GM23338 (cell line): Measurements from ENCODE around the gene KIAA1671. TPM values are rescaled to one million over a fixed set of nuclear protein-coding genes. Genes with fewer than 3 reads are reported as not detected.

Experiments used
- ATAC-seq: fragments of 200-7000 bp; cut with Tn5 transposase; 3 replicates; pipeline ENCODE4 v1.9.1; 2020
- DNase-seq: peaks from one replicate; pipeline ENCODE4 v3.0.0-alpha.2; 2015; ENCODE audit warnings: low spot score
- H2AFZ ChIP-seq: fragments of 200-600 bp; sonication (generic); 2 replicates; pipeline ENCODE4 v1.8.0; 2016; ENCODE audit warnings: antibody characterized with exemption, mild to moderate bottlenecking, moderate library complexity
- H3F3A ChIP-seq: fragments of 200-600 bp; sonication (generic); replicated peaks from 2 replicates; pipeline ENCODE4 v1.8.0; 2017; ENCODE audit warnings: antibody characterized with exemption, mixed run types, low read depth
- H3K27ac ChIP-seq: fragments of 200-600 bp; sonication (generic); 2 replicates; pipeline ENCODE4 v1.6.1; 2016; ENCODE audit warnings: low read depth
- H3K27me3 ChIP-seq: fragments of 200-600 bp; sonication (generic); 2 replicates; pipeline ENCODE4 v1.8.0; 2016; ENCODE audit warnings: mild to moderate bottlenecking, mixed run types, moderate library complexity; ENCODE audit not compliant: insufficient read depth
- H3K36me3 ChIP-seq: fragments of 200-600 bp; sonication (generic); 2 replicates; pipeline ENCODE4 v1.8.0; 2016; ENCODE audit warnings: mild to moderate bottlenecking; ENCODE audit not compliant: insufficient read depth
- H3K4me1 ChIP-seq: fragments of 200-600 bp; sonication (generic); 2 replicates; pipeline ENCODE4 v1.8.0; 2016; ENCODE audit warnings: mild to moderate bottlenecking, moderate library complexity; ENCODE audit not compliant: insufficient read depth
- H3K4me2 ChIP-seq: fragments of 200-600 bp; sonication (generic); 2 replicates; pipeline ENCODE4 v1.7.1; 2017; ENCODE audit warnings: mixed run types
- H3K4me3 ChIP-seq: fragments of 200-600 bp; sonication (generic); 2 replicates; pipeline ENCODE4 v1.6.1; 2016; ENCODE audit warnings: mixed run types
- H3K79me2 ChIP-seq: fragments of 200-600 bp; sonication (generic); replicated peaks from 2 replicates; pipeline ENCODE4 v1.8.0; 2017; ENCODE audit warnings: mild to moderate bottlenecking; ENCODE audit not compliant: insufficient read depth
- H3K9me2 ChIP-seq: fragments of 200-600 bp; sonication (generic); 2 replicates; pipeline ENCODE4 v1.8.0; 2017; ENCODE audit not compliant: insufficient read depth
- H4K20me1 ChIP-seq: fragments of 200-600 bp; sonication (generic); replicated peaks from 2 replicates; pipeline ENCODE4 v1.8.0; 2017; ENCODE audit warnings: mild to moderate bottlenecking; ENCODE audit not compliant: insufficient read depth
- H3K27ac Mint-ChIP-seq: 2 replicates; pipeline ENCODE4 v1.8.0; 2020; ENCODE audit warnings: inconsistent platforms, mild to moderate bottlenecking, moderate library complexity, mixed read lengths
- H3K27me3 Mint-ChIP-seq: 3 replicates; pipeline ENCODE4 v1.8.0; 2022; ENCODE audit warnings: low read depth, mild to moderate bottlenecking, moderate library complexity, mixed read lengths, inconsistent platforms; ENCODE audit not compliant: insufficient read depth, poor library complexity
- H3K36me3 Mint-ChIP-seq: 3 replicates; pipeline ENCODE4 v1.8.0; 2021; ENCODE audit warnings: low read depth, mild to moderate bottlenecking, inconsistent platforms, moderate library complexity, mixed read lengths
- H3K4me1 Mint-ChIP-seq: 3 replicates; pipeline ENCODE4 v1.8.0; 2020; ENCODE audit warnings: mild to moderate bottlenecking, inconsistent platforms, mixed read lengths
- H3K4me3 Mint-ChIP-seq: 3 replicates; pipeline ENCODE4 v1.8.0; 2021; ENCODE audit warnings: moderate library complexity, mild to moderate bottlenecking, inconsistent platforms, mixed read lengths
- H3K9me3 Mint-ChIP-seq: 3 replicates; pipeline ENCODE4 v1.8.0; 2020; ENCODE audit warnings: moderate library complexity, mild to moderate bottlenecking, inconsistent platforms, mixed read lengths
- EZH2 ChIP-seq: fragments of 200-600 bp; sonication (generic); IDR thresholded peaks from one replicate; pipeline ENCODE4 v1.8.0; 2017; ENCODE audit warnings: antibody characterized with exemption, mild to moderate bottlenecking, low read depth; ENCODE audit not compliant: unreplicated experiment
- EZH2phosphoT487 ChIP-seq: fragments of 200-600 bp; sonication (generic); IDR thresholded peaks from one replicate; pipeline ENCODE4 v1.8.1; 2018; ENCODE audit warnings: antibody characterized with exemption; ENCODE audit not compliant: unreplicated experiment
- JUNB ChIP-seq: IDR thresholded peaks from one replicate; pipeline ENCODE4 v1.6.1; 2016; ENCODE audit warnings: antibody characterized with exemption; ENCODE audit not compliant: unreplicated experiment
- POLR2AphosphoS5 ChIP-seq: IDR thresholded peaks from 2 replicates; pipeline ENCODE4 v1.6.1; 2016; ENCODE audit warnings: antibody characterized with exemption, low read depth
- ZNF114 ChIP-seq: fragments of 250-450 bp; sonication (Bioruptor Pico); IDR thresholded peaks from 2 replicates; pipeline ENCODE4 v1.5.0; 2020; ENCODE audit warnings: mild to moderate bottlenecking, moderate library complexity
- polyA plus RNA-seq: library from polyadenylated mRNA; unstranded; fragments of >200 nt; fragmentation: Nextera tagmentation; extraction: Ambion mirVana; gene quantifications from 2 replicates; pipeline ENCODE4 v1.2.1, GENCODE V29; 2016
- total RNA-seq: library from RNA; depleted of rRNA; stranded (reverse); fragments of >200 nt; shearing (Covaris generic); gene quantifications from 2 replicates; pipeline ENCODE4 v1.2.3, GENCODE V29; 2014
- TF ChIP-seq, protein P1 (sequence below): IDR thresholded peaks from one replicate; pipeline ENCODE4 v1.6.1; 2018; ENCODE audit warnings: antibody characterized with exemption; ENCODE audit not compliant: unreplicated experiment
- TF ChIP-seq, protein P2 (sequence below): fragments of 250-450 bp; sonication (Bioruptor Pico); IDR thresholded peaks from 2 replicates; pipeline ENCODE4 v1.5.0; 2020; ENCODE audit warnings: mild to moderate bottlenecking, moderate library complexity

Gene KIAA1671
- total and polyA plus RNA-seq, 2 experiments from 2014 or later, result 6.1 to 27.2 TPM

DNA sequence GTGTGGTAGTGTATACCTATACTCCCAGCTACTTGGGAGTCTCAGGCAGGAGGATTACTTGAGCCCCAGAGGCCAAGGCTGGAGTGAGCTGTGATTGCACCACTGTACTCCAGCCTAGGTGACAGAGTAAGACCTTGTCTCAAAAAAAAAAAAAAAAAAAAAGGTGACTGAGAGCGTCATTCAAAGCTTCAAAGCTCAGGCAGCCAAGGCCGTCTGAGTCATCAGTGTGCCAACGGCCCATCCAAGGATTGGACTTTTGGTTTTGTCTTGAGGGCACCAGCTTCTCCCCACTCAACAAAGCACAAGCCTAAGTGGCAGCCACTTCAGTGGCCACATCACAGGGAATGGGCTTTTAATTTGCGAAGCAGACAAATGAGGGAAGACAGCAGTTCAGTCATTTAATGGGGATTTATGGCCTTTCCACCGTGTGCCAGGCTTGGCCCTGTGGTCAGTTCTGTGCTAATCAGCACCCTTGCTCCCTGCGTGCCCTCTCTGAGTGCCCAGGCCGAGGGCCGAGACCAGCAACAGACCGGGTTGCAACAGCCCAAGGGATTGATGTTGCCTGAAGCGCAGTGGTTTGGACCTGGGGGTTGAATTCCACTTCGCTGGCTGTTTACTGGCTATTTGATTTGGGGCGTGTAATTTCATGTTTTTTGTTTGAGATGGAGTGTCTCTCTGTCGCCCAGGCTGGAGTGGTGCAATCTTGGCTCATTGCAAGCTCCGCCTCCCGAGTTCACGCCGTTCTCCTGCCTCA, 216.9 kb downstream of the KIAA1671 start:
- Histone ChIP-seq H3K36me3 (no peaks in the 10 kb centered on the region), H3K9me2 (no peaks in the 10 kb centered on the region), H3K4me1 (no peaks in the 10 kb centered on the region), H3K27ac (no peak overlapping the region), H3K79me2 (no peaks in the 10 kb centered on the region), H2AFZ (no peak overlapping the region), H4K20me1 (0 out of 2 replicates have a peak, but pooled peaks cover 5% of the 10 kb centered on the region), H3K4me2 (no peak overlapping the region), H3K4me3 (no peak overlapping the region), H3F3A (no peaks in the 10 kb centered on the region), H3K27me3 (no peaks in the 10 kb centered on the region)
- TF ChIP-seq, protein P1, sequence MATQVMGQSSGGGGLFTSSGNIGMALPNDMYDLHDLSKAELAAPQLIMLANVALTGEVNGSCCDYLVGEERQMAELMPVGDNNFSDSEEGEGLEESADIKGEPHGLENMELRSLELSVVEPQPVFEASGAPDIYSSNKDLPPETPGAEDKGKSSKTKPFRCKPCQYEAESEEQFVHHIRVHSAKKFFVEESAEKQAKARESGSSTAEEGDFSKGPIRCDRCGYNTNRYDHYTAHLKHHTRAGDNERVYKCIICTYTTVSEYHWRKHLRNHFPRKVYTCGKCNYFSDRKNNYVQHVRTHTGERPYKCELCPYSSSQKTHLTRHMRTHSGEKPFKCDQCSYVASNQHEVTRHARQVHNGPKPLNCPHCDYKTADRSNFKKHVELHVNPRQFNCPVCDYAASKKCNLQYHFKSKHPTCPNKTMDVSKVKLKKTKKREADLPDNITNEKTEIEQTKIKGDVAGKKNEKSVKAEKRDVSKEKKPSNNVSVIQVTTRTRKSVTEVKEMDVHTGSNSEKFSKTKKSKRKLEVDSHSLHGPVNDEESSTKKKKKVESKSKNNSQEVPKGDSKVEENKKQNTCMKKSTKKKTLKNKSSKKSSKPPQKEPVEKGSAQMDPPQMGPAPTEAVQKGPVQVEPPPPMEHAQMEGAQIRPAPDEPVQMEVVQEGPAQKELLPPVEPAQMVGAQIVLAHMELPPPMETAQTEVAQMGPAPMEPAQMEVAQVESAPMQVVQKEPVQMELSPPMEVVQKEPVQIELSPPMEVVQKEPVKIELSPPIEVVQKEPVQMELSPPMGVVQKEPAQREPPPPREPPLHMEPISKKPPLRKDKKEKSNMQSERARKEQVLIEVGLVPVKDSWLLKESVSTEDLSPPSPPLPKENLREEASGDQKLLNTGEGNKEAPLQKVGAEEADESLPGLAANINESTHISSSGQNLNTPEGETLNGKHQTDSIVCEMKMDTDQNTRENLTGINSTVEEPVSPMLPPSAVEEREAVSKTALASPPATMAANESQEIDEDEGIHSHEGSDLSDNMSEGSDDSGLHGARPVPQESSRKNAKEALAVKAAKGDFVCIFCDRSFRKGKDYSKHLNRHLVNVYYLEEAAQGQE, result no peak
- no peak for TF ChIP-seq POLR2AphosphoS5
- TF ChIP-seq EZH2, result no peak
- TF ChIP-seq, protein P2, sequence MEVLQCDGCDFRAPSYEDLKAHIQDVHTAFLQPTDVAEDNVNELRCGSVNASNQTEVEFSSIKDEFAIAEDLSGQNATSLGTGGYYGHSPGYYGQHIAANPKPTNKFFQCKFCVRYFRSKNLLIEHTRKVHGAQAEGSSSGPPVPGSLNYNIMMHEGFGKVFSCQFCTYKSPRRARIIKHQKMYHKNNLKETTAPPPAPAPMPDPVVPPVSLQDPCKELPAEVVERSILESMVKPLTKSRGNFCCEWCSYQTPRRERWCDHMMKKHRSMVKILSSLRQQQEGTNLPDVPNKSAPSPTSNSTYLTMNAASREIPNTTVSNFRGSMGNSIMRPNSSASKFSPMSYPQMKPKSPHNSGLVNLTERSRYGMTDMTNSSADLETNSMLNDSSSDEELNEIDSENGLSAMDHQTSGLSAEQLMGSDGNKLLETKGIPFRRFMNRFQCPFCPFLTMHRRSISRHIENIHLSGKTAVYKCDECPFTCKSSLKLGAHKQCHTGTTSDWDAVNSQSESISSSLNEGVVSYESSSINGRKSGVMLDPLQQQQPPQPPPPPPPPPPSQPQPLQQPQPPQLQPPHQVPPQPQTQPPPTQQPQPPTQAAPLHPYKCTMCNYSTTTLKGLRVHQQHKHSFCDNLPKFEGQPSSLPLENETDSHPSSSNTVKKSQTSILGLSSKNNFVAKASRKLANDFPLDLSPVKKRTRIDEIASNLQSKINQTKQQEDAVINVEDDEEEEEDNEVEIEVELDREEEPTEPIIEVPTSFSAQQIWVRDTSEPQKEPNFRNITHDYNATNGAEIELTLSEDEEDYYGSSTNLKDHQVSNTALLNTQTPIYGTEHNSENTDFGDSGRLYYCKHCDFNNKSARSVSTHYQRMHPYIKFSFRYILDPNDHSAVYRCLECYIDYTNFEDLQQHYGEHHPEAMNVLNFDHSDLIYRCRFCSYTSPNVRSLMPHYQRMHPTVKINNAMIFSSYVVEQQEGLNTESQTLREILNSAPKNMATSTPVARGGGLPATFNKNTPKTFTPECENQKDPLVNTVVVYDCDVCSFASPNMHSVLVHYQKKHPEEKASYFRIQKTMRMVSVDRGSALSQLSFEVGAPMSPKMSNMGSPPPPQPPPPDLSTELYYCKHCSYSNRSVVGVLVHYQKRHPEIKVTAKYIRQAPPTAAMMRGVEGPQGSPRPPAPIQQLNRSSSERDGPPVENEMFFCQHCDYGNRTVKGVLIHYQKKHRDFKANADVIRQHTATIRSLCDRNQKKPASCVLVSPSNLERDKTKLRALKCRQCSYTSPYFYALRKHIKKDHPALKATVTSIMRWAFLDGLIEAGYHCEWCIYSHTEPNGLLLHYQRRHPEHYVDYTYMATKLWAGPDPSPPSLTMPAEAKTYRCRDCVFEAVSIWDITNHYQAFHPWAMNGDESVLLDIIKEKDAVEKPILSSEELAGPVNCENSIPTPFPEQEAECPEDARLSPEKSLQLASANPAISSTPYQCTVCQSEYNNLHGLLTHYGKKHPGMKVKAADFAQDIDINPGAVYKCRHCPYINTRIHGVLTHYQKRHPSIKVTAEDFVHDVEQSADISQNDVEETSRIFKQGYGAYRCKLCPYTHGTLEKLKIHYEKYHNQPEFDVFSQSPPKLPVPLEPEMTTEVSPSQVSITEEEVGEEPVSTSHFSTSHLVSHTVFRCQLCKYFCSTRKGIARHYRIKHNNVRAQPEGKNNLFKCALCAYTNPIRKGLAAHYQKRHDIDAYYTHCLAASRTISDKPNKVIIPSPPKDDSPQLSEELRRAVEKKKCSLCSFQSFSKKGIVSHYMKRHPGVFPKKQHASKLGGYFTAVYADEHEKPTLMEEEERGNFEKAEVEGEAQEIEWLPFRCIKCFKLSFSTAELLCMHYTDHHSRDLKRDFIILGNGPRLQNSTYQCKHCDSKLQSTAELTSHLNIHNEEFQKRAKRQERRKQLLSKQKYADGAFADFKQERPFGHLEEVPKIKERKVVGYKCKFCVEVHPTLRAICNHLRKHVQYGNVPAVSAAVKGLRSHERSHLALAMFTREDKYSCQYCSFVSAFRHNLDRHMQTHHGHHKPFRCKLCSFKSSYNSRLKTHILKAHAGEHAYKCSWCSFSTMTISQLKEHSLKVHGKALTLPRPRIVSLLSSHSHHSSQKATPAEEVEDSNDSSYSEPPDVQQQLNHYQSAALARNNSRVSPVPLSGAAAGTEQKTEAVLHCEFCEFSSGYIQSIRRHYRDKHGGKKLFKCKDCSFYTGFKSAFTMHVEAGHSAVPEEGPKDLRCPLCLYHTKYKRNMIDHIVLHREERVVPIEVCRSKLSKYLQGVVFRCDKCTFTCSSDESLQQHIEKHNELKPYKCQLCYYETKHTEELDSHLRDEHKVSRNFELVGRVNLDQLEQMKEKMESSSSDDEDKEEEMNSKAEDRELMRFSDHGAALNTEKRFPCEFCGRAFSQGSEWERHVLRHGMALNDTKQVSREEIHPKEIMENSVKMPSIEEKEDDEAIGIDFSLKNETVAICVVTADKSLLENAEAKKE (CRISPR knock-in tag), result no peak
- no peak for TF ChIP-seq ZNF114 (CRISPR knock-in tag)
- no peak for TF ChIP-seq EZH2phosphoT487
- no peak for TF ChIP-seq JUNB
- no peak overlapping the region for H3K4me3 Mint-ChIP-seq
- H3K4me1 Mint-ChIP-seq, result no peaks in the 10 kb centered on the region; the same call in 2 of the 3 replicates
- H3K9me3 Mint-ChIP-seq, result no peaks in the 10 kb centered on the region
- H3K27ac Mint-ChIP-seq, result no peak overlapping the region
- DNase-seq (no peak), ATAC-seq (no peak)
- H3K27me3 Mint-ChIP-seq, result peaks cover 3% of the 10 kb centered on the region
- H3K36me3 Mint-ChIP-seq, result peaks cover 3% of the 10 kb centered on the region; the same call in 1 of the 3 replicates
